Endothelial cell (in vitro differentiated cells): ENCODE results near the gene FMN1. TPM values are rescaled to one million over a fixed set of nuclear protein-coding genes. Genes with fewer than 3 reads are reported as not detected.

Experiments
- DNase-seq: peaks from one replicate; pipeline ENCODE4 v3.0.0; 2021; ENCODE audit warnings: low spot score
- H3K27ac Mint-ChIP-seq: one replicate; pipeline ENCODE4 v1.8.0; 2021; ENCODE audit warnings: mixed read lengths, inconsistent platforms; ENCODE audit not compliant: unreplicated experiment
- H3K27me3 Mint-ChIP-seq: one replicate; pipeline ENCODE4 v1.8.0; 2021; ENCODE audit warnings: mild to moderate bottlenecking, moderate library complexity, mixed read lengths, inconsistent platforms; ENCODE audit not compliant: unreplicated experiment
- H3K36me3 Mint-ChIP-seq: one replicate; pipeline ENCODE4 v1.8.0; 2021; ENCODE audit warnings: mild to moderate bottlenecking, low read depth, mixed read lengths, inconsistent platforms; ENCODE audit not compliant: unreplicated experiment
- H3K4me1 Mint-ChIP-seq: one replicate; pipeline ENCODE4 v1.8.0; 2021; ENCODE audit warnings: mild to moderate bottlenecking, mixed read lengths, inconsistent platforms; ENCODE audit not compliant: unreplicated experiment
- H3K4me3 Mint-ChIP-seq: one replicate; pipeline ENCODE4 v1.8.0; 2021; ENCODE audit warnings: mild to moderate bottlenecking, mixed read lengths, inconsistent platforms; ENCODE audit not compliant: unreplicated experiment
- H3K9me3 Mint-ChIP-seq: one replicate; pipeline ENCODE4 v1.8.0; 2021; ENCODE audit warnings: mixed read lengths, inconsistent platforms; ENCODE audit not compliant: unreplicated experiment
- CTCF ChIP-seq: fragments of 200-600 bp; sonication (generic); IDR thresholded peaks from one replicate; pipeline ENCODE4 v1.5.0; 2021; ENCODE audit warnings: antibody characterized with exemption; ENCODE audit not compliant: unreplicated experiment
- total RNA-seq: library from RNA; stranded (reverse); fragmentation: NEBNext Ultra II Directional; extraction: Animal tissue kit (Norgen Biotek cat#: 25700); gene quantifications from one replicate; pipeline ENCODE4 v1.2.1, GENCODE V29; 2021; ENCODE audit not compliant: unreplicated experiment

Gene FMN1
- total RNA-seq, 1 donor from 2014 or later, result 1.3 TPM

DNA sequence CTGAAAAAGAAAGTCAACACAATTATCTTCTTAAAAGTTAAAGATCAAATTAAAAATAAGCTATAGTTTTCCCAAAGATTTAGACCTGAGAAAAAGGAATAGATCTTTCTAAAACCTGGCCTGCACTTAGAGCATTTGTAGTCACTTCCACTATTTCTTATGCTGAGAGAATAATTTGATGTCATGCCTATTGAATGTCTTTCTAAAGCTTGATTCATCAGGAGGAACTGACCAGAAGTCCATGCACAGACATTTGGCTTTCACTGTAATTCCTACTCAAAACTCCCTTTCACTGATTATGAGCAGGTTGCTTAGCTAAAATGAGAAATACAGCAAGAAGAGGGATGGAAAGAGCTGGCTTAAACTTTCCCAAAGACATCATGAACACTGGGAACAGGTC, 472.4 kb downstream of the FMN1 start:
- Mint-ChIP-seq H3K4me3 (no peak overlapping the region), H3K9me3 (no peaks in the 10 kb centered on the region), H3K4me1 (peaks cover 4% of the 10 kb centered on the region), H3K27ac (no peak overlapping the region), H3K36me3 (peaks cover 5% of the 10 kb centered on the region), H3K27me3 (peaks cover 10% of the 10 kb centered on the region)
- DNase-seq, result no peak
- no peak for TF ChIP-seq CTCF

DNA sequence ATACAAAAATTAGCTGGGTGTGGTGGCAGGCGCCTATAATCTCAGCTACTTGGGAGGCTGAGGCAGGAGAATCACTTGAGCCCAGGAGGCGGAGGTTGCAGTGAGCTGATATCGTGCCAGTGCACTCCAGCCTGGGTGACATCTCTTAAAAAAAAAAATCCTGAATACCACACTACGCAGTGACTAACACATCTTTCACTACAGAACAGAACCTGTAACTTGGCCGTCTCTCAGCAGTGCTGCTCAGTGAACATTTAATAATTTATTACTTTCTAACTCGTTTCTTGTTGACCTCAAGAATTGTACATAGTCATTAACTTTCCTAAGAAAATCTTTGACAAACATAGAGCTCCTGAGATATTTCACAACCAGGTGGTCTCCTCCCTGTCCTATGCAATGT, 472.9 kb downstream of the FMN1 start:
- Mint-ChIP-seq H3K9me3 (no peaks in the 10 kb centered on the region), H3K27ac (no peak overlapping the region), H3K36me3 (peaks cover 5% of the 10 kb centered on the region), H3K27me3 (peaks cover 15% of the 10 kb centered on the region), H3K4me1 (peaks cover 8% of the 10 kb centered on the region), H3K4me3 (no peak overlapping the region)
- TF ChIP-seq CTCF, result no peak
- DNase-seq, result no peak

- peaks cover 21% of the 10 kb centered on the region for H3K27me3 Mint-ChIP-seq
These were observed 475.4 kb downstream of the FMN1 start for GRCh38 chr15:32718821-32719716.

DNA sequence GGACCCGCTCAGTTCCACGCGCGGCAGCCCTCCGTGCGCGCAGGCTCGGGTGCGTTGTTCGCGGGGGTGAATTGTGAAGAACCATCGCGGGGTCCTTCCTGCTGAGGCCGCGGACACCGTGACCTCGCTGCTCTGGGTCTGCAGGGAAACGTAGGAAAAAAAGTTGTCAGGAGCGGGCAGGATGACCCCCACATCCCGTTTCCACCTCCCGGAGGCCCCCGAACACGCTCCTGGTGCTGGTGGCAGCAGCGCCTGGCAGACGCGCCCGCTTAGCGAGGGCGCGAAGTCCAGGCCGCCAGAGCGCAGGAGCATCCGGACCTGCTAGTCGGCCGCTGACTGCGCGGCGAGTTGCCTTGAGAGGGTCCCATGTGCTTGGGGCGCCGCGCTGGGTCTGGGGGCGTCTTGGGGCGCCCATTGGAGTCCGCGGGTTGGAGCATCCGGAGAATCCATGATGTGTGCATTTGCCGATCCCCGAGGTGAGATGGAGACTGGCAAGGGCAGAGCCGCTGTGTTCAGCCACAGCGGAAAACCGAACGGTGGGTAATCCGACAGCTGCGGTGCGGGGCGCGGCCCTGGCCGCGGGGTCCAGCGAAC, 476.2 kb downstream of the FMN1 start:
- peaks cover 8% of the 10 kb centered on the region for H3K4me1 Mint-ChIP-seq
- peaks cover 21% of the 10 kb centered on the region for H3K27me3 Mint-ChIP-seq
- TF ChIP-seq CTCF, result no peak
- peak; percentile 28 for DNase-seq
- H3K9me3 Mint-ChIP-seq, result no peaks in the 10 kb centered on the region
- H3K4me3 Mint-ChIP-seq, result no peak overlapping the region
- H3K36me3 Mint-ChIP-seq, result peaks cover 5% of the 10 kb centered on the region
- H3K27ac Mint-ChIP-seq, result no peak overlapping the region

More at GRCh38 chr15:32718821-32719716, 475.4 kb downstream of the FMN1 start:
- DNase-seq, result peak; percentile 22
- Mint-ChIP-seq H3K36me3 (peaks cover 5% of the 10 kb centered on the region), H3K9me3 (no peaks in the 10 kb centered on the region), H3K27ac (no peak overlapping the region), H3K4me1 (peaks cover 8% of the 10 kb centered on the region), H3K4me3 (peak overlapping the region; percentile 68)
- no peak for TF ChIP-seq CTCF
